ENCODE measurements around the gene ATOH7.

DNA sequence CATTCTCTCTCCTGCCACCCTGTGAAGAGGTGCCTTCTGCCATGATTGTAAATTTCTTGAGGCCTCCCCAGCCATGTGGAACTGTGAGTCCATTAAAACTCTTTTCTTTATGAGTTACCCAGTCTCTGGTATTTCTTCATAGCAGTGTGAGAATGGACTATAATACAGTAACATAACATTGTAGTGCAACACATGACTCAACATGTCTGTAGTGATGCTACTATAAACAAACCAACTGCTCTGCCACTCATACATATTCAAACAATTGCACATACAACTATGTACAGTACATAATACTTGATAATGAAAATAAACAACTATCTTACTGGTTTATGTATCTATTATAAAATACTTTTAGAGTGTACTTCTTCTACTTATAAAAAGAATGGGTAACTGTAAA is 7.1 kb downstream of the ATOH7 start:
- TF ChIP-seq, protein P1, sequence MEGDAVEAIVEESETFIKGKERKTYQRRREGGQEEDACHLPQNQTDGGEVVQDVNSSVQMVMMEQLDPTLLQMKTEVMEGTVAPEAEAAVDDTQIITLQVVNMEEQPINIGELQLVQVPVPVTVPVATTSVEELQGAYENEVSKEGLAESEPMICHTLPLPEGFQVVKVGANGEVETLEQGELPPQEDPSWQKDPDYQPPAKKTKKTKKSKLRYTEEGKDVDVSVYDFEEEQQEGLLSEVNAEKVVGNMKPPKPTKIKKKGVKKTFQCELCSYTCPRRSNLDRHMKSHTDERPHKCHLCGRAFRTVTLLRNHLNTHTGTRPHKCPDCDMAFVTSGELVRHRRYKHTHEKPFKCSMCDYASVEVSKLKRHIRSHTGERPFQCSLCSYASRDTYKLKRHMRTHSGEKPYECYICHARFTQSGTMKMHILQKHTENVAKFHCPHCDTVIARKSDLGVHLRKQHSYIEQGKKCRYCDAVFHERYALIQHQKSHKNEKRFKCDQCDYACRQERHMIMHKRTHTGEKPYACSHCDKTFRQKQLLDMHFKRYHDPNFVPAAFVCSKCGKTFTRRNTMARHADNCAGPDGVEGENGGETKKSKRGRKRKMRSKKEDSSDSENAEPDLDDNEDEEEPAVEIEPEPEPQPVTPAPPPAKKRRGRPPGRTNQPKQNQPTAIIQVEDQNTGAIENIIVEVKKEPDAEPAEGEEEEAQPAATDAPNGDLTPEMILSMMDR (IDR thresholded peaks at IDR 0.05 in 8 of 11, conservative IDR thresholded peaks at IDR 0.05 in 3 of 11): no peak
- TF ChIP-seq POLR2AphosphoS5 (IDR thresholded peaks at IDR 0.05): no peak
